G401.6 (cell line): ENCODE results near the gene PRDM15.

Source experiments
- FAIRE-seq: peaks from 2 replicates; lab custom pipeline; 2012; peaks lifted over from hg19 to GRCh38; lab: Jason Lieb, UNC

The PRDM15 gene

DNA sequence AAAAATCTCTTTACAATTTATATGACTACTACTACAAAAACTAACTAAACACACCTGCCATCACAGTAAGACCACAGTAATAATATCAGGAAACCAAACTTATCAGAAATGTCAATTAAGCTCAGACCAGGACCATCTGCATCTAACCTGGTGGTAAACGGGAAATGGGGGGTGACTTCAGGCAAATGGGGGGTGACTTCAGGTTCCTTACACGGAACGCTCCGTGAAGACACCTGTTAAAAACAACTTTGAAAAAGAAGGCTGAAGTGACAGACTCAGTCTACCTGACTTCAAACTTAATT is 15.8 kb downstream of the PRDM15 start:
- no peak for FAIRE-seq

DNA sequence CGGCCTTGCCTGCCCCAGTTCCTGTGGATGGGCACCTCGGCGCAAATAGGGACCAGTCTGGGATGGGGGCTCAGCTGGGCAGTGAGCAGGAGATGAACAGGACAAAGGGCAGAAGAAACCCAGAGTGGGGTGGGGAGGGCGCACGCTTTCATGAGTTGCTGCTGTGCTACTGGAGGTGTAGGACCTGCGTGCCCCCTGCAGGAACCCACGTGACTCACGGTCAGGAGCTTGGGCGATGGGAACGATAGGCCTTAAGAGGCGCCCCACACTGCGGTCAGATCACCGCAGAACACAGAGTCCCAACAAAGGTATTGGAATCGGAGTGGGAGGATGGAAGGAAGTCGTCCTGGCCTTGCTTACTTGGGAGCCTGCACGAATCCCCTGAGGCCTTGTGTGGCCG is 17.2 kb downstream of the PRDM15 start:
- FAIRE-seq: no peak

DNA sequence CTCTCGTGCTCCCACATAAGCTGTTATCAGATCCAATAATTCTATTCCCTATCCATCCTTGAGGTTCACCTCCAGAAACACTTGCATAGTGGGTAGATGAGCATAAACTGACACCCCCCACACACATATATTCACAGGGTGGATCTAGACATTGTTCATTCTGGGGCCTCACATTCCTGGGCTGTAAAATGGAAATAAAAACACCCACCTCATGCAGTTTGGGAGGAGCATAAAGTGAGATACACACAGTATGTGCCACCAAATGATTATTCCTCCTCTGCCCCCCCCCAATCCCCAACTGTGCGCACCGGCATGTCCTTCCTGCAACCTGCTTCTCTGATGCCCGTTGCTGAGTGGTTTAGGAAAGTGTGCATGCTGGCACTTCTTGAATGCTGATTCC is 17.9 kb downstream of the PRDM15 start:
- no peak for FAIRE-seq

DNA sequence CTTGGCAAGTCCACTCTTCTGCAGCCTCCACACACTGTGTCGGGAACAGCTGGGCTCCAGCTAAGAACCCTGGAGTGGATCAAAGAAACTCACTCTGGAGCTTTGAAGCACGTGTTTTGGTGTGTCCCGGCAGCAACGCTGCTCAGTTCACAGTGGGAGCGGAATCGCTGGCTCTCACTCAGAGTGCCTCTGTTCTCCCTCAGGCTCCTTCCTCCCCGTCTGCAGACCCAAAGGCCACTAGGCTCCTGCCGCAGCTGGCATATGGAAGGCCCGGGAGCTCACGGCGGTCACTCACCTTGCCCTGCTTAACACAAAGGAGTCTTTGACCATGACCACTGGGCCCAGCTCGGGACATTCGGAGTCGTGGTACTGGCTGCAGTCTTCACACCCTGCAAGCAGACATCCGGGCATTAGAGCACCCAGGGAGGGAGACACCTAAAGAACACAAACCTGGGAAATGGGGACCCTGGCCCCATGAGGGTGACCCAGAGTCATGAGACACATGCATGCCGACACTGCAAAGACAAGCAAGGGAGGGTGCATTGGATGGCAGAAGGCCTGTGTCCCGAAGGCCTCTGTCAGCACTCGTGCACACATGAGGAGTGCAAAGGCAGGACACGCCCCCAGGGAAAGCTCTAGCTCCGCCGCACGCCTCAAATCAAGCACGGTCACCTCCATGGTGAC is 19.7 kb downstream of the PRDM15 start:
- FAIRE-seq: no peak

GRCh38 chr21:41858466-41859296 is 20.5 kb downstream of the PRDM15 start:
- no peak for FAIRE-seq

- FAIRE-seq: no peak
Measured at GRCh38 chr21:41857771-41858300, 21.3 kb downstream of the PRDM15 start.

- FAIRE-seq: no peak
Measured at GRCh38 chr21:41856572-41856971, 22.6 kb downstream of the PRDM15 start.

DNA sequence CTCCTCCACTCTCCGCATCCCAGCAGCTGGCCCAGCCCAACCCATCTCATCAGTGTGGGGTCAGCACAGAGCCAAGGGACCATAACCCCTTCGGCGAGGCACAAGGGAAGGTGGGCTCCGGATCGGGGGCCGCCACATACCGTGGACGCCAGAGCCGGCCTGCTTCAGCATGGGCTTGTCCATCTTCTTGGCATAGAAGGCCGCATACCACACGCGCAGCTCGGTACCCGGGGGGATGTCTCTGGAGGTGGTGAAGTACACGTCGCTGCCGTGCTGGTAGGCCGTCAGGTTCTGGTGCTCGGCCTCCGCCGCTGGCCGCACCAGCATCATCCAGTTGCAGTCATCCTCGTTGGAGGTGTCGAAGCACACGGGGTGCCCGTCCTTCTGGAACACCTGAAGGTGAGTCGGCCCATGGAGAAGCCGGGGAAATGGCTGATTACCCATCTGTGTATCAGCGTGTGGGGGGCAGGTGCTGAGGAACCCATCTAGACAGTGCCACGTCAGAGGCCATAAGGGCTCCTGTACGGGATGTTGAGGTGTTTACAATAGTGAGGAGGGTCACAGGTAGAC is 24.6 kb downstream of the PRDM15 start:
- no peak for FAIRE-seq

DNA sequence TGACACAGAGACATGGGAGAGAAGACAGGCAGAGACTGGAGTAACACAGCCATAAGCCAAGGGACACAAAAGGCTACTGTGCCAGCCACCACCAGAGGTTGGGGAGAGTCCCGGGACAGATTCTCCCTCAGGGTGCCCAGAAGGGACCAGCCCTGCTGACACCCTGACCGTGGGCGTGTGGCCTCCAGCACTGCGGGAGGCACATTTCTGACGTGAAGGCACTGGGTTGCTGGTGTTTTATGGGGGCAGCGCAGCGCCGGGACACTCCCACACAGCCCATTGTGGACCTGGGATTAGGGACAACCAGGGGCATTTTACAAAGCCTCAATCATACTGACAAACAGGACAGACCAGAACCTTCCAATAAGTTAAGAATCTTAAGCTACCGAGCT is 26.2 kb downstream of the PRDM15 start:
- no peak for FAIRE-seq

- FAIRE-seq: no peak
Measured at GRCh38 chr21:41852151-41852928, 26.8 kb downstream of the PRDM15 start.

DNA sequence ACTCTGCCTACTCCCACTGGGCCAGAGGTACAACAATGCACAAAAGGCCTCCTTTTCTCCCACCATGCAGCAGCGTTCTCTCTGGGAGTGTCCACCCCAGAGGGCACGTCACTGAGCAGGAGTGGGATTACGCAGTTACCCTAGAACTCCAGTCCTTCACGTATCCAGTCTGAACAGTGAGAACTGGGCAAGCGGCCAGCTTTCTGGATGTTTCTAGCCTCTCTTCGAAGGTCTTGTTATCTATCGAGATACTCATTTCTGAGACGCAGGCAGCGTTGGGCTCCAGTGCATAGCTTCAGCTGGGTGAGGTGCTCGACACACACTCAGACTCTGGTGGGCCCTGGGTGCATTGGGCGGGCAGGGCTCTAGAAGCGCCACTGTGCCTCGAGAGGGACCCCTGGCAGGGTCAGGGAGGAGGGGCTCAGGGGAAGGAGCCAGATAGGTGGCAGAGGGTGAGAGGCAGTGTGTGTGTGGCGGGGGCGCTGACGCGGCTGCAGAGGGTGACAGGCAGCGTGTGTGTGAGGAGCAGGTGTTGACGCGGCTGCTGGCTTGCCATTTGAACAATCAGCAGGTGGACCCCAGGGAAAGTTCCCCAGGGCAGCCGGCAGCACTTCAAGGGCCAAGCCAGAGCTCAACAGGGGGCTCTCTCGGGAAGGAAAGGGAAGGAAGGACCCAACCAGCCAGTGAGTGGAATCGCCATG is 27.9 kb downstream of the PRDM15 start:
- FAIRE-seq: no peak

DNA sequence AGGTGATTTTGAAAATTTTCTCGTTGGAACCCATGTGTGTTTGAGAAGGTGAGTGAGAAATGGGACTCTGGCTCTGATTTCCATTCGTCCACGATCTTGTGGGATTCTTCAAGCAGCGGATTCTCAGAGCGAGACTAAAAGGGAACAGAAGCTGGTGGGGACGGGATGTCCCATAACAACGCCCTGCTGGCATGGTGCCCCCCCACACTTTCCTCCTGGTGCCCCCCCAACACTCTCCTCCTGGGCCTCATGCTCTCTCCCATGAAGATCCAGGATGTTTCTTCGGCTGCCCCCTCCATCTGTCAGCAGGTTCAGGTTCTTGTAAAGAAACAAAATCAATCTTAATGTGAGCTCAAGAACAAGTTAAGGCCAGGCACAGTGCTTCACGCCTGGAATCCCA is 29.1 kb downstream of the PRDM15 start:
- no peak for FAIRE-seq

DNA sequence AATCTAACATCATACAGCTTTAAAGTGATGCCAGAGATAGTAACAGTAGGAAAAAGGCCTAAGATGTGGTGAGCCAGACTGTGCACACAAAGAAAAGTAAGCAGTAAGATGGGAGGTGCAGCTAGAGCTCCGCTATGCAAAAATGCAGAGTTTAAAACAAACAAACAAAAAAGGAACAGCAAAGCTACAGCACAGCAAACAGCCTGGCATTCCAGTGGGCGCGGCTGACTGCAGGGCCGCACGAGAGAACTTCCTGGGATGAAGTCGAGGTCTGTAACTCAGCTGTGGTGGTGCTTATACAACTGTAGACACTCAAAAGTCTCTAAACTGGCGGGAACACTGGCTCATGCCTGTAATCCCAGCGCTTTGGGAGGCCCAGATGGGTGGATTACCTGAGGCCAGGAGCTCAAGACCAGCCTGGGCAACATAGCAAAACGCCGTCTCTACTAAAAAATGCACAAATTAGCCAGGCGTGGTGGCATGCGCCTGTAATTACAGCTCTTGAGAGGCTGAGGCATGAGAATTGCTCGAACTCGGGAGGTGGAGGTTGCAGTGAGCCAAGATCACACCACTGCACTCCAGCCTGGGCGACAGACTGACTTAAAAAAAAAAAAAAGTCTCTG is 30.1 kb downstream of the PRDM15 start:
- no peak for FAIRE-seq

- FAIRE-seq: no peak
Measured at GRCh38 chr21:41848533-41848932, 30.6 kb downstream of the PRDM15 start.

GRCh38 chr21:41847066-41847804 is 31.9 kb downstream of the PRDM15 start:
- no peak for FAIRE-seq

DNA sequence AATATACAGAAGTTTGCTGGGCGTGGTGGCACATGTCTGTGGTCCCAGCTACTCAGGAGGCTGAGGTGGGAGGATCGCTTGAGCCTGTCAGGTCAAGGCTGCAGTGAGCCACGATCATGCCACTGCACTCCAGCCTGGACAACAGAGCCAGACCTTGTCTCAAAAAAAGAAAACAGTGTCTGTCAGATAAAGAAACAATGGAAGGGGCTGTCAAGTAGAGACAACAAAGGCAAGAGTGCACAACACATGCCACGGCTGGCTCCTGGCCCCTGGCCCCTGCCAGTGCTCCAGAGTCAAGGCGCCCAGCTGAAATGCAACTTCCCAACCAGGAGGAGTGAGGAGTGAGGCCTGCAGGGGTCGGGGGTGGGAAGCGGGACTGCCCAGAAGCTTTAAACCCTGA is 32.6 kb downstream of the PRDM15 start:
- FAIRE-seq: no peak

DNA sequence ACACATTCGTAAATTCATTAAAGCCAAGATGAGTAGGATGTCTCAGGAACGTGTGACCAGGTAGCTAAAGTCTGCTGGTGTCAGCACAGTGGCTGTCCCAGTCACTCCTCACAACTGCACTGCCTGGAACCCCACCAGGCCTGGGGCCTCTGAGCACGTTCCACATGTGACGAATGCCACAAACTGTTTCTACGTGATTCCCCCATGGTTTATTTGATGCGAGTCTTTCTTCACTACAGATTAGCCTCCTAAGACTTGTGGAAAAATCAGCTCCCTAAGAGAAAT is 33.2 kb downstream of the PRDM15 start:
- FAIRE-seq: no peak

GRCh38 chr21:41845310-41846032 is 33.7 kb downstream of the PRDM15 start:
- FAIRE-seq: no peak

- no peak for FAIRE-seq
Measured at GRCh38 chr21:41843584-41843983, 35.6 kb downstream of the PRDM15 start.

DNA sequence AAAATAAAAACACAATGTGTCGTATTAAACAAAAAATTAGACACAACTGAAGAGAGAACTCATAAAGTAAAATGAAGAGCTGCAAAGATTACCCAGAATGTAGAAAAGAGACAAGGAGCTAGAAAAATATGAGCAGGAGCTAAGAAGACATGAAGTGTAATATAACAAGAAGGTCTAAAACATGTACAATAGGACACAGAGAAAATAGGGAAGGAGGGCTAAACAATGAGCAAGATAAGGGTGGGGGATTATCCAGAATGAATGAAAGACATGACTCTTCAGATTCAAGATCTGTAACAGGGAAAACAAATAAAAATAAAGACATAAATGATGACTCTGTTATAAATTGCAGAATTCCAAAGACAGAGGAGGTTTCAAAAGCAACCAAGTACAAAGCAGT is 38.3 kb downstream of the PRDM15 start:
- no peak for FAIRE-seq
